HL-60/S4 (cell line): ENCODE measurements around the gene FBXO17.

Source experiments
- in situ Hi-C: fragments of 300-500 bp; cut with MboI; formaldehyde crosslinking; loops from 2 replicates; pipeline ENCODE4 v1.14.3; 2022; ENCODE audit warnings: low sequenced_read_pairs

FBXO17 gene

DNA sequence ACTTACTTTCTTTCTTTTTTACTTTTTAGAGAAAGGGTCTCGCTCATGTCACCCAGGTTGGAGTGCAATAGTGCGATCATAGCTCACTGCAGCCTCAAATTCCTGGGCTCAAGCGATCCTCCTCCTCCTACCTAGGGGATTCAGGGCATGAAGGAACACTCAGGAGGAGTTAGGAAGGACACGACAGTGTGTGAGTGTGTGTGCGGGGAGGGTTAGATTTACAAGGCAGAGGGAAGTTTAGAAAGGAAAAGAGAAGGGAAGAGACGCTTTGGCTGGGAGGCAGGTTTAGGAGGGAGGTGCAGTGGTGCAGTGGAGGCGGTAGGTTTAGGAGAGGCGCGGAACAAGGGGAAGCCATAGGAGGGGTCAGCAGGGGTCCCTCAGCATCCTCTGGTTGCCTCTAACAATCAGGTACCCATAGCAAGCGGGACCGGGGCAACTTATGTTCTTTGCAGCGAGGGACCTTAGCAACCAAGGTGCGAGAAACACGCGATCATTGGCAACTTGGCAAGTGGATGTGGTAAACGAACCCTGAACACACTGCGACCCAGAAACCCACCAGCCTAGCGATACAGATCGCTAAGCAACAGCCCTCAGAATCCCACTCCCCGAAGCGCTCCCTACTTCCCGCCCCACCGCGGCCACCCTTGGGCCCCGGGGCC, 76.6 kb downstream of the FBXO17 start:
- in situ Hi-C loops: no loop called here

DNA sequence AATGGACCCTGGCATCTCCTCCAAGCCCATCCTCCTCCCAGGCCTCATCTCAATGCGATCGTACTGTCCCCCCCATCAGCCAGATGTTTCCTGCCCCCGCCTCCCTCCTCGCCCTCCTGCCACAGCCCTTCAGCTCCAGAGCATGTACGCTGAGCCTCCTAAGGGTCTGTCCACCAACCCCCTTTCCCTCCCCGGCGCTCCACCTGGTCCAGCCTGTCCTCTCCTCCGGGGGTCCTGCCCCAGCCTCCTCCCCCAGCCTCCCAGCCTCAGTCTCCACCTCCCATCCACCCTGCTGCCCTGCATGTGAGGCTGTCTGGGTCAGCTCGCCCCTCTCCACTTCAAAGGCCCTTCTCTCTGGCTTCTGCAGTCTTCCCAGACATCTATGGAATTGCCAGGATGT, 80.6 kb downstream of the FBXO17 start:
- in situ Hi-C loops: no loop called here

DNA sequence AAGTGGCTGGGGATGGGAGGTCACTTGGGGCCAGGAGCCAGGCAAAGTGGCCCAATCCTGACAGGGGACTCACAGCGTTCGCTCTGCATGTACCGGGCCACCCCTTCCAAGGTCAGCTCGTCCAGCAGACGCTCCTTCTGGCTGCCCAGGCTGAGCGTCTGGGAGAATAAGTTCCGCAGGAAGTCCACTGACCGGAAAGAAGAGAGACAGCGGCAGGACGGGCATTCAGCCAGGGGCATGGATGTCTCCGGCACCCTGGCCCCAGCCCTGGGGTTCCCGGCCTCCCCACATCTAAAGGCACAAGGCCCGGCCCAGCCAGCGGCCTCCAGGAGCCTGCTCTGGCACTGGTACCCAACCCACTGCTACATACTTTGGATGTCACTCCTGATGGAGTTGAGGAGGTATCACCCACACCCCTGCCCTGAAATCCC, 82.2 kb downstream of the FBXO17 start:
- in situ Hi-C loops: no loop called here

DNA sequence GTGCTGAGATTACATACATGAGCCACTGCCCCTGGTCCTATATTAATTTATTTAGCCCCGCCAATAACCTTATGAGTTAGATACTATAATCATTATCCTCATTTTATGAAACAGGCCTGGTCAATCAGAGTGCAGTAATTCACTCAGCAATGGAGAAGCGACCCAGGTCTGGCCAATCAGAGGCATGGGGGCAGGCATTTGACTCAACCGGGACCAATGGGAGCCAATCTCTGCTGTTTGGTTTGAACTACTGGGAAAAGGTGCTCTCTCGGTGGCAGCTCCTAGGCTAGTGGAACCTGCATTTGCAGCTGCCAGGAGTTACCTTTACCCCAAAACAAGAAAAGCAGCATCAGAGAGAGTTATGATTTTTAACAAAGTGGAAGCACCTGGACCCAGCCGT, 82.7 kb downstream of the FBXO17 start:
- in situ Hi-C loops: no loop called here

DNA sequence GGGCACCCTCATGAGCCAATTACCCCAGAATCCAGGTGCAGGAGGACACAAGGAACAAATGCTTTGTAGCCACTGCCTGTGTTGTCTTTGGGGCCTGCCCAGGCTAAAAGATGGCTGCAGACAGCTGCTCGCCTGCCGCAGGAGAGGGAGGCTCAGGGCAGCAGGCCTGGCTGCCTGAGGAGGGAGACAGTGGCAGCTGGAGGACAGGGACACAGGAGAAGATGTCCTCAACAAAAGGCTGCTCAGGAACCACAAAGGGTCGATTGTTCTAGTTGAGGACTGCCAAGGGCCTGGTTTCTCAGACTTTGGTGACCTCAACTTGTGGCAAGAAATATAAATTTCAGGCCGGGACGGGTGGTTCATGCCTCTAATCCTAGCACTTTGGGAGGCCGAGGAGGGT, 83.8 kb downstream of the FBXO17 start:
- in situ Hi-C loops: no loop called here
